HCT116 (cell line): ENCODE results near the gene THTPA.

Experiments
- ATF3 ChIP-seq: IDR thresholded peaks from 2 replicates; pipeline ENCODE4 v1.6.1; 2012
- CEBPB ChIP-seq: IDR thresholded peaks from 2 replicates; pipeline ENCODE4 v1.6.1; 2012; ENCODE audit warnings: low read depth
- CTCF ChIP-seq, 3 experiments: fragments of 200-600 bp in 1 of 3; sonication (generic) in 1 of 3; IDR thresholded peaks in 2 of 3; conservative IDR thresholded peaks in 1 of 3; 2 replicates each; pipeline ENCODE4 v1.5.1; 2012 to 2017; ENCODE audit warnings: low read depth in 2 of 3, low read length in 2 of 3, antibody characterized with exemption in 1 of 3, borderline replicate concordance in 1 of 3, control low read depth in 1 of 3, mild to moderate bottlenecking in 1 of 3, mixed read lengths in 1 of 3, mixed run types in 1 of 3, moderate library complexity in 1 of 3; ENCODE audit not compliant: insufficient read depth in 1 of 3
- EZH2 ChIP-seq: fragments of 200-600 bp; sonication (generic); IDR thresholded peaks from 2 replicates; pipeline ENCODE4 v1.6.1; 2017; ENCODE audit warnings: antibody characterized with exemption, mixed run types
- POLR2A ChIP-seq: IDR thresholded peaks from 2 replicates; pipeline ENCODE4 v1.7.0; 2011; ENCODE audit warnings: borderline replicate concordance; ENCODE audit not compliant: insufficient read depth, insufficient read length; ENCODE audit errors: extremely low read depth
- POLR2AphosphoS5 ChIP-seq: IDR thresholded peaks from 2 replicates; pipeline ENCODE4 v1.6.1; 2011; ENCODE audit warnings: mild to moderate bottlenecking, low read depth, low read length, moderate library complexity
- RAD21 ChIP-seq: IDR thresholded peaks from 2 replicates; pipeline ENCODE4 v1.6.1; 2012; ENCODE audit warnings: low read depth, mild to moderate bottlenecking
- SP1 ChIP-seq: IDR thresholded peaks from 2 replicates; pipeline ENCODE4 v1.6.1; 2012; ENCODE audit warnings: low read depth
- ZBTB33 ChIP-seq: IDR thresholded peaks from 2 replicates; pipeline ENCODE4 v1.6.1; 2011; ENCODE audit warnings: mild to moderate bottlenecking, low read length, moderate library complexity; ENCODE audit not compliant: insufficient replicate concordance; ENCODE audit errors: extremely low read depth
- ZFX ChIP-seq: fragments of 450-650 bp; IDR thresholded peaks from 2 replicates; pipeline ENCODE4 v1.6.1; 2017

GRCh38 chr14:23568600-23569331 lies 12.7 kb downstream of the THTPA start:
- no peak; the same call in 1 of the 2 replicates for TF ChIP-seq RAD21
- TF ChIP-seq CTCF (IDR thresholded peaks at IDR 0.05 in 2 of 3, conservative IDR thresholded peaks at IDR 0.05 in 1 of 3; ENCODE audit: borderline replicate concordance in 1 of 3, insufficient read depth in 1 of 3, low read depth in 2 of 3, low read length in 2 of 3): peak; percentile 17 to 78 (median 65); a peak in 5 of 6 replicates
- no peak for TF ChIP-seq SP1
- no peak for TF ChIP-seq ATF3
- TF ChIP-seq CEBPB: no peak
- no peak for TF ChIP-seq POLR2A
- TF ChIP-seq ZBTB33: no peak
- no peak for TF ChIP-seq ZFX
- TF ChIP-seq EZH2: no peak
- TF ChIP-seq POLR2AphosphoS5: no peak
